HepG2 (cell line): Measurements from ENCODE around the gene EDC3. TPM values are rescaled to one million over a fixed set of nuclear protein-coding genes. Genes with fewer than 3 reads are reported as not detected.

Experiments
- NBN ChIP-seq: fragments of 450-650 bp; conservative IDR thresholded peaks from 2 replicates; pipeline ENCODE4 v1.6.1; 2017
- NR0B2 ChIP-seq: sonication (generic); formaldehyde crosslinking; IDR thresholded peaks from 2 replicates; pipeline ENCODE4 v1.4.0; 2020; ENCODE audit warnings: mild to moderate bottlenecking, missing genetic modification reagents
- POLR2G ChIP-seq: fragments of 200-400 bp; formaldehyde crosslinking; IDR thresholded peaks from 2 replicates; pipeline ENCODE4 v1.6.1; 2018; ENCODE audit warnings: mild to moderate bottlenecking, low read depth, low read length, moderate library complexity
- STAG1 ChIP-seq: sonication (generic); formaldehyde crosslinking; IDR thresholded peaks from 2 replicates; pipeline ENCODE4 v1.4.0; 2020; ENCODE audit warnings: missing genetic modification reagents
- TSC22D2 ChIP-seq: sonication (generic); formaldehyde crosslinking; IDR thresholded peaks from 2 replicates; pipeline ENCODE4 v1.5.1; 2020; ENCODE audit warnings: missing genetic modification reagents, mild to moderate bottlenecking, borderline replicate concordance
- ZNF18 ChIP-seq: sonication (generic); formaldehyde crosslinking; IDR thresholded peaks from 2 replicates; pipeline ENCODE4 v1.8.0; 2022; ENCODE audit warnings: mild to moderate bottlenecking, missing genetic modification reagents; ENCODE audit not compliant: insufficient replicate concordance
- ZNF180 ChIP-seq: sonication (generic); formaldehyde crosslinking; IDR thresholded peaks from 2 replicates; pipeline ENCODE4 v1.4.0; 2020; ENCODE audit warnings: low read depth, missing genetic modification reagents, borderline replicate concordance
- ZNF251 ChIP-seq: sonication (generic); formaldehyde crosslinking; IDR thresholded peaks from 2 replicates; pipeline ENCODE4 v1.9.0; 2021; ENCODE audit warnings: mild to moderate bottlenecking, missing genetic modification reagents
- ZNF253 ChIP-seq: sonication (generic); formaldehyde crosslinking; IDR thresholded peaks from 2 replicates; pipeline ENCODE4 v1.8.0; 2022; ENCODE audit warnings: mild to moderate bottlenecking, missing genetic modification reagents, borderline replicate concordance
- ZNF282 ChIP-seq: fragments of 450-650 bp; IDR thresholded peaks from 2 replicates; pipeline ENCODE4 v1.6.1; 2018; ENCODE audit not compliant: partially characterized antibody
- ZNF292 ChIP-seq: sonication (generic); formaldehyde crosslinking; IDR thresholded peaks from 2 replicates; pipeline ENCODE4 v1.8.1; 2022; ENCODE audit warnings: mild to moderate bottlenecking, low read depth, missing genetic modification reagents, borderline replicate concordance
- ZNF34 ChIP-seq: sonication (generic); formaldehyde crosslinking; IDR thresholded peaks from 2 replicates; pipeline ENCODE4 v1.4.0; 2020; ENCODE audit warnings: mild to moderate bottlenecking, missing genetic modification reagents, borderline replicate concordance
- ZUFSP ChIP-seq: sonication (generic); formaldehyde crosslinking; IDR thresholded peaks from 2 replicates; pipeline ENCODE4 v1.9.0; 2021; ENCODE audit warnings: missing genetic modification reagents, mild to moderate bottlenecking, borderline replicate concordance
- polyA plus RNA-seq, 8 experiments: library from polyadenylated mRNA; depleted of rRNA in 3 of 8; stranded (reverse) in 7 of 8; unstranded in 1 of 8; fragments of >200 nt; fragmentation: Illumina TruSeq in 4 of 8; extraction: Trizol in 4 of 8; gene quantifications; 2 replicates each; pipeline versions ENCODE4 v1.2.1 to v1.2.3, GENCODE V29; 2011 to 2016; ENCODE audit warnings: low read depth in 4 of 8, missing spikeins in 1 of 8, mixed read lengths in 1 of 8; ENCODE audit not compliant: insufficient read depth in 1 of 8
- total RNA-seq, 5 experiments: library from RNA; depleted of rRNA; stranded (reverse); fragments of >200 nt; fragmentation: Illumina TruSeq; extraction: Trizol; gene quantifications; 2 replicates each; pipeline ENCODE4 v1.2.3, GENCODE V29; 2016; ENCODE audit warnings: low read depth in 1 of 5
- TF ChIP-seq, protein P1 (sequence below): sonication (generic); formaldehyde crosslinking; IDR thresholded peaks from 2 replicates; pipeline ENCODE4 v1.5.1; 2020; ENCODE audit warnings: mild to moderate bottlenecking, missing genetic modification reagents, moderate library complexity

EDC3 gene
- total and polyA plus RNA-seq, 2 of the 13 experiments (the other 11 are each of a cell fraction or from before 2014, with no cell fraction given): 17.4 to 32.0 TPM

DNA sequence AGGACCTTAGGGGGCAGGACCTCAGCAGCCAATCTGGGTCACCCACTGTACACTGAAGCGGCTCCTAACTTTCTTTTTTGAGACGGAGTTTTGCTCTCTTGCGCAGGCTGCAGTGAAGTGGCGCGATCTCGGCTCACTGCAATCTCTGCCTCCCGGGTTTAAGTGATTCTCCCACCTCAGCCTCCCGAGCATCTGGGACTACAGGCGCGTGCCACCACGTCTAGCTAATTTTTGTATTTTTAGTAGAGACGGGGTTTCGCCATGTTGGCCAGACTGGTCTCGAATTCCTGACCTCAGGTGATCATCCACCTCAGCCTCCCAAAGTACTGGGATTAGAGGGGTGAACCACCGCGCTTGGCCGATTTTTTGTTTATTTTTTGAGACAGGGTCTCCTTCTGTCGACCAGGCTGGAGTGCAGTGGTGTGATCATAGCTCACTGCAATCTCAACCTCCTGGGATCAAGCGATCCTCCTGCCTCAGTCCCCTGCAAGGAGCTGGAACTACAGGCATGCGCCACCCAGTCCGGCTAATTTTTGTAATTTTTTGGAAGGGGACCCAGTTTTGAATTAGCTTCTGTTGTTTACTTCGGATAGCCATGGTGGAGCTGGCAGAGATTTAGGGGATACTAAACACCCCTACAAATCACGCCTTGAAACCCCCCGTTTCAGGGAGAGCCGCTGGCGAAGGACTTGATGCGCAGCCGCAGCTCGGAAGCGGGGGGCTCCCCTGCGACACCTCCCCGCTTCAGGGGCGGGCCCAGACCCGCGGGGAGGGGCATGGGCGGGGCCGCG lies 81.7 kb downstream of the EDC3 start (continued):
- TF ChIP-seq ZUFSP (no peak), NBN (no peak), ZNF251 (CRISPR knock-in tag) (no peak), ZNF18 (no peak), ZNF180 (CRISPR knock-in tag) (no peak), ZNF34 (CRISPR knock-in tag) (no peak), ZNF253 (CRISPR knock-in tag) (no peak), STAG1 (CRISPR knock-in tag) (no peak), NR0B2 (CRISPR knock-in tag) (no peak), ZNF282 (no peak), ZNF292 (CRISPR knock-in tag) (no peak), POLR2G (no peak), TSC22D2 (CRISPR knock-in tag) (no peak)
- TF ChIP-seq, protein P1, sequence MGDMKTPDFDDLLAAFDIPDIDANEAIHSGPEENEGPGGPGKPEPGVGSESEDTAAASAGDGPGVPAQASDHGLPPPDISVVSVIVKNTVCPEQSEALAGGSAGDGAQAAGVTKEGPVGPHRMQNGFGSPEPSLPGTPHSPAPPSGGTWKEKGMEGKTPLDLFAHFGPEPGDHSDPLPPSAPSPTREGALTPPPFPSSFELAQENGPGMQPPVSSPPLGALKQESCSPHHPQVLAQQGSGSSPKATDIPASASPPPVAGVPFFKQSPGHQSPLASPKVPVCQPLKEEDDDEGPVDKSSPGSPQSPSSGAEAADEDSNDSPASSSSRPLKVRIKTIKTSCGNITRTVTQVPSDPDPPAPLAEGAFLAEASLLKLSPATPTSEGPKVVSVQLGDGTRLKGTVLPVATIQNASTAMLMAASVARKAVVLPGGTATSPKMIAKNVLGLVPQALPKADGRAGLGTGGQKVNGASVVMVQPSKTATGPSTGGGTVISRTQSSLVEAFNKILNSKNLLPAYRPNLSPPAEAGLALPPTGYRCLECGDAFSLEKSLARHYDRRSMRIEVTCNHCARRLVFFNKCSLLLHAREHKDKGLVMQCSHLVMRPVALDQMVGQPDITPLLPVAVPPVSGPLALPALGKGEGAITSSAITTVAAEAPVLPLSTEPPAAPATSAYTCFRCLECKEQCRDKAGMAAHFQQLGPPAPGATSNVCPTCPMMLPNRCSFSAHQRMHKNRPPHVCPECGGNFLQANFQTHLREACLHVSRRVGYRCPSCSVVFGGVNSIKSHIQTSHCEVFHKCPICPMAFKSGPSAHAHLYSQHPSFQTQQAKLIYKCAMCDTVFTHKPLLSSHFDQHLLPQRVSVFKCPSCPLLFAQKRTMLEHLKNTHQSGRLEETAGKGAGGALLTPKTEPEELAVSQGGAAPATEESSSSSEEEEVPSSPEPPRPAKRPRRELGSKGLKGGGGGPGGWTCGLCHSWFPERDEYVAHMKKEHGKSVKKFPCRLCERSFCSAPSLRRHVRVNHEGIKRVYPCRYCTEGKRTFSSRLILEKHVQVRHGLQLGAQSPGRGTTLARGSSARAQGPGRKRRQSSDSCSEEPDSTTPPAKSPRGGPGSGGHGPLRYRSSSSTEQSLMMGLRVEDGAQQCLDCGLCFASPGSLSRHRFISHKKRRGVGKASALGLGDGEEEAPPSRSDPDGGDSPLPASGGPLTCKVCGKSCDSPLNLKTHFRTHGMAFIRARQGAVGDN: no peak
